GM21423 (cell line): Measurements from ENCODE around the gene CFAP20DC.
A peak's percentile ranks its signal among the peaks of the same experiment; 100 is the strongest.
"Not testable (repeated sequence)": the region's sequence is repeated elsewhere in the genome, so short reads cannot be mapped to it uniquely, and the experiment has no call there.

ENCODE experiments used
- ATAC-seq: cut with Tn5 transposase; IDR thresholded peaks from one replicate; pipeline ENCODE4 v1.9.1; 2021; ENCODE audit warnings: mild to moderate bottlenecking, moderate library complexity; ENCODE audit not compliant: unreplicated experiment

CFAP20DC gene

GRCh38 chr3:58706395-58707167 lies 343.2 kb downstream of the CFAP20DC start:
- ATAC-seq = no peak

GRCh38 chr3:58704745-58705144 lies 345.1 kb downstream of the CFAP20DC start:
- ATAC-seq = no peak

- not testable (repeated sequence) for ATAC-seq
Measured at GRCh38 chr3:58704304-58704703, 345.5 kb downstream of the CFAP20DC start.

GRCh38 chr3:58698246-58698645 lies 351.6 kb downstream of the CFAP20DC start:
- no peak for ATAC-seq

- peak; percentile 53 for ATAC-seq
Measured at GRCh38 chr3:58697561-58697960, 352.3 kb downstream of the CFAP20DC start.

GRCh38 chr3:58696813-58697212 lies 353.0 kb downstream of the CFAP20DC start:
- ATAC-seq = not testable (repeated sequence)

GRCh38 chr3:58696093-58696492 lies 353.7 kb downstream of the CFAP20DC start:
- no peak for ATAC-seq

GRCh38 chr3:58695284-58695683 lies 354.5 kb downstream of the CFAP20DC start:
- not testable (repeated sequence) for ATAC-seq

GRCh38 chr3:58693940-58694850 lies 355.6 kb downstream of the CFAP20DC start:
- peak; percentile 61 for ATAC-seq

GRCh38 chr3:58692484-58692883 lies 357.3 kb downstream of the CFAP20DC start:
- ATAC-seq = no peak
